Endothelial cell of umbilical vein (primary cell): Measurements from ENCODE around the gene ZSWIM5.

Experiments used
- EZH2 ChIP-seq: IDR thresholded peaks from 2 replicates; pipeline ENCODE4 v1.6.1; 2012; ENCODE audit warnings: borderline replicate concordance, low read depth, mild to moderate bottlenecking, moderate library complexity, low read length, inconsistent platforms; ENCODE audit not compliant: severe bottlenecking
- GATA2 ChIP-seq: IDR thresholded peaks from 2 replicates; pipeline ENCODE4 v1.7.0; 2011; ENCODE audit warnings: low read depth, mild to moderate bottlenecking, moderate library complexity, mixed read lengths, low read length; ENCODE audit not compliant: insufficient read length, insufficient read depth
- MYC ChIP-seq: IDR thresholded peaks from one replicate; pipeline ENCODE4 v1.6.1; 2011; ENCODE audit warnings: mild to moderate bottlenecking, low read depth, low read length
- POLR2A ChIP-seq: IDR thresholded peaks from 2 replicates; pipeline ENCODE4 v1.6.1; 2012; ENCODE audit warnings: low read depth, mild to moderate bottlenecking, control low read depth, low read length
- POLR2AphosphoS5 ChIP-seq: IDR thresholded peaks from 2 replicates; pipeline ENCODE4 v1.6.1; 2012; ENCODE audit warnings: low read depth, mild to moderate bottlenecking, control low read depth, low read length, moderate library complexity; ENCODE audit not compliant: insufficient read depth
- TF ChIP-seq, protein P1 (sequence below), 2 donors: IDR thresholded peaks; 1 replicate in 1 of 2; 2 replicates in 1 of 2; pipeline ENCODE4 v1.5.1; 2011; ENCODE audit warnings: low read length in 2 of 2, mild to moderate bottlenecking in 2 of 2, moderate library complexity in 2 of 2, control low read depth in 1 of 2, inconsistent platforms in 1 of 2, low read depth in 1 of 2; ENCODE audit not compliant: insufficient read depth in 1 of 2; ENCODE audit errors: extremely low read depth in 1 of 2
- TF ChIP-seq, protein P2 (sequence below): IDR thresholded peaks from 2 replicates; pipeline ENCODE4 v1.6.1; 2011; ENCODE audit not compliant: insufficient read depth, insufficient read length

DNA sequence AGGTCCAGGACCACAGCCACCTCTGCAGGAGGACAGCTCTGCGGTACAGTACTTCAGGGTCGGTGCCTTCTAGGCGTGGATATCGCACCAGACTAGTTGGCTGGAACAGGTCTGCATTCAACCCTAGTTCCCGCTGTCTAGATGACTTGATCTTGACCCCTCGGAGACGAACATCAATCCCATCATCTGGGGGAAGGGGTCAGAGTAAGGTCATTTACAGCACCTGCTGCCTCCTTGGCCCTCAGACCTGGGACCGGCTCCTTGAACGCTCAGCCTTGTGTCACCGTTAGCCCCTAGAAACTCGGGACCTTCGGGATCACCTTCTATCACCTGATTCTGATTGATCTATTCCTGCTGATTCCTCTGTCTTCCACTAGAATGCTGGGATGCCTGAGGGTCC, 197.9 kb downstream of the ZSWIM5 start:
- no peak for TF ChIP-seq GATA2
- no peak for TF ChIP-seq POLR2A
- TF ChIP-seq, protein P1, sequence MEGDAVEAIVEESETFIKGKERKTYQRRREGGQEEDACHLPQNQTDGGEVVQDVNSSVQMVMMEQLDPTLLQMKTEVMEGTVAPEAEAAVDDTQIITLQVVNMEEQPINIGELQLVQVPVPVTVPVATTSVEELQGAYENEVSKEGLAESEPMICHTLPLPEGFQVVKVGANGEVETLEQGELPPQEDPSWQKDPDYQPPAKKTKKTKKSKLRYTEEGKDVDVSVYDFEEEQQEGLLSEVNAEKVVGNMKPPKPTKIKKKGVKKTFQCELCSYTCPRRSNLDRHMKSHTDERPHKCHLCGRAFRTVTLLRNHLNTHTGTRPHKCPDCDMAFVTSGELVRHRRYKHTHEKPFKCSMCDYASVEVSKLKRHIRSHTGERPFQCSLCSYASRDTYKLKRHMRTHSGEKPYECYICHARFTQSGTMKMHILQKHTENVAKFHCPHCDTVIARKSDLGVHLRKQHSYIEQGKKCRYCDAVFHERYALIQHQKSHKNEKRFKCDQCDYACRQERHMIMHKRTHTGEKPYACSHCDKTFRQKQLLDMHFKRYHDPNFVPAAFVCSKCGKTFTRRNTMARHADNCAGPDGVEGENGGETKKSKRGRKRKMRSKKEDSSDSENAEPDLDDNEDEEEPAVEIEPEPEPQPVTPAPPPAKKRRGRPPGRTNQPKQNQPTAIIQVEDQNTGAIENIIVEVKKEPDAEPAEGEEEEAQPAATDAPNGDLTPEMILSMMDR (IDR thresholded peaks at IDR 0.05; ENCODE audit: extremely low read depth in 1 of 2, insufficient read depth in 1 of 2, low read depth in 1 of 2, low read length in 2 of 2): no peak
- no peak for TF ChIP-seq POLR2AphosphoS5
- no peak for TF ChIP-seq EZH2
- TF ChIP-seq, protein P2, sequence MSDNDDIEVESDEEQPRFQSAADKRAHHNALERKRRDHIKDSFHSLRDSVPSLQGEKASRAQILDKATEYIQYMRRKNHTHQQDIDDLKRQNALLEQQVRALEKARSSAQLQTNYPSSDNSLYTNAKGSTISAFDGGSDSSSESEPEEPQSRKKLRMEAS: no peak
- no peak for TF ChIP-seq MYC
